Breast epithelium (tissue), 3 donors: ENCODE results near the gene TRIM74.
"Not testable (repeated sequence)": the region's sequence is repeated elsewhere in the genome, so short reads cannot be mapped to it uniquely, and the experiment has no call there.

ENCODE experiments used
- CTCF ChIP-seq, 3 donors: fragments of 450-650 bp; IDR thresholded peaks; one replicate each; pipeline ENCODE4 v1.5.1; 2016 to 2017; ENCODE audit warnings: antibody characterized with exemption in 3 of 3, mild to moderate bottlenecking in 3 of 3, moderate library complexity in 3 of 3
- POLR2A ChIP-seq: fragments of 450-650 bp; IDR thresholded peaks from one replicate; pipeline ENCODE4 v1.6.1; 2016; ENCODE audit warnings: antibody characterized with exemption, mild to moderate bottlenecking, moderate library complexity
- POLR2AphosphoS5 ChIP-seq, 3 donors: sonication (generic); formaldehyde crosslinking; IDR thresholded peaks; one replicate each; pipeline ENCODE4 v1.6.1; 2017; ENCODE audit warnings: antibody characterized with exemption in 3 of 3

GRCh38 chr7:72997887-72998468, 28.7 kb upstream of the TRIM74 start:
- not testable (repeated sequence) for TF ChIP-seq CTCF (IDR thresholded peaks at IDR 0.05); POLR2A; POLR2AphosphoS5 (IDR thresholded peaks at IDR 0.05)
